K562 (cell line): ENCODE data around the gene MYOM3. TPM values are rescaled to one million over a fixed set of nuclear protein-coding genes. Genes with fewer than 3 reads are reported as not detected.

ENCODE experiments used
- ARID3A ChIP-seq: IDR thresholded peaks from 2 replicates; pipeline ENCODE4 v1.6.1; 2012; ENCODE audit warnings: low read depth, low read length, improper control_type of control experiment, borderline replicate concordance
- CBX2 ChIP-seq: fragments of 200-600 bp; sonication (generic); IDR thresholded peaks from one replicate; pipeline ENCODE4 v1.6.1; 2012; ENCODE audit warnings: mild to moderate bottlenecking, low read length, inconsistent platforms; ENCODE audit not compliant: insufficient read depth, poor library complexity, severe bottlenecking
- CREM ChIP-seq: IDR thresholded peaks from 2 replicates; pipeline ENCODE4 v1.6.1; 2014; ENCODE audit warnings: antibody characterized with exemption, low read depth
- DEAF1 ChIP-seq: fragments of 450-650 bp; formaldehyde crosslinking; IDR thresholded peaks from 2 replicates; pipeline ENCODE4 v1.4.0; 2020; ENCODE audit warnings: mild to moderate bottlenecking, moderate library complexity
- MED1 ChIP-seq: sonication (generic); formaldehyde crosslinking; IDR thresholded peaks from 2 replicates; pipeline ENCODE4 v1.8.1; 2023; ENCODE audit warnings: missing genetic modification reagents, borderline replicate concordance
- MLLT1 ChIP-seq, 2 experiments: fragments of 450-650 bp; IDR thresholded peaks; 2 replicates each; pipeline ENCODE4 v1.6.1; 2016
- MTA3 ChIP-seq: fragments of 450-650 bp; formaldehyde crosslinking; IDR thresholded peaks from 2 replicates; pipeline ENCODE4 v1.6.1; 2017; ENCODE audit warnings: mild to moderate bottlenecking, borderline replicate concordance
- NCOA6 ChIP-seq: fragments of 450-650 bp; IDR thresholded peaks from 2 replicates; pipeline ENCODE4 v1.6.1; 2017; ENCODE audit warnings: mild to moderate bottlenecking
- NFE2 ChIP-seq: IDR thresholded peaks from 2 replicates; pipeline ENCODE4 v1.6.1; 2014; ENCODE audit warnings: antibody characterized with exemption, low read depth
- SAFB2 ChIP-seq: fragments of 200-400 bp; formaldehyde crosslinking; IDR thresholded peaks from 2 replicates; pipeline ENCODE4 v1.6.1; 2018; ENCODE audit warnings: borderline replicate concordance, low read length, low read depth, moderate library complexity; ENCODE audit not compliant: severe bottlenecking
- SMC3 ChIP-seq: conservative IDR thresholded peaks from 2 replicates; pipeline ENCODE4 v1.6.1; 2011; ENCODE audit warnings: low read depth, low read length, improper control_type of control experiment; ENCODE audit not compliant: insufficient read depth
- SPI1 ChIP-seq: IDR thresholded peaks from 2 replicates; pipeline ENCODE4 v1.6.1; 2011; ENCODE audit warnings: low read depth, low read length, control low read depth, borderline replicate concordance
- TSHZ1 ChIP-seq: fragments of 250-450 bp; sonication (Bioruptor Pico); IDR thresholded peaks from 2 replicates; pipeline ENCODE4 v1.4.0; 2020; ENCODE audit warnings: mild to moderate bottlenecking, moderate library complexity
- ZBTB17 ChIP-seq: fragments of 450-650 bp; formaldehyde crosslinking; IDR thresholded peaks from 2 replicates; pipeline ENCODE4 v1.4.0; 2020; ENCODE audit warnings: mild to moderate bottlenecking
- ZNF146 ChIP-seq: IDR thresholded peaks from one replicate; pipeline ENCODE4 v1.6.1; 2018; ENCODE audit warnings: missing compliant biosample characterization; ENCODE audit not compliant: unreplicated experiment
- ZNF263 ChIP-seq: sonication (generic); formaldehyde crosslinking; IDR thresholded peaks from 2 replicates; pipeline ENCODE4 v1.8.0; 2022; ENCODE audit warnings: mild to moderate bottlenecking, missing genetic modification reagents, borderline replicate concordance
- ZNF436 ChIP-seq: fragments of 250-450, 450-650 bp; sonication (Bioruptor Pico); formaldehyde crosslinking; IDR thresholded peaks from 2 replicates; pipeline ENCODE4 v1.7.0; 2020; ENCODE audit warnings: mild to moderate bottlenecking
- ZNF785 ChIP-seq: fragments of 250-450 bp; sonication (Bioruptor Pico); IDR thresholded peaks from 2 replicates; pipeline ENCODE4 v1.4.0; 2020; ENCODE audit warnings: mild to moderate bottlenecking
- polyA plus RNA-seq, 8 experiments: library from polyadenylated mRNA; depleted of rRNA in 4 of 8; stranded (reverse) in 5 of 8; unstranded in 3 of 8; fragments of >200 nt; fragmentation: Nextera tagmentation in 2 of 8; fragmentation: Illumina TruSeq in 1 of 8; extraction: Ambion mirVana in 2 of 8; extraction: Trizol in 1 of 8; gene quantifications; 2 replicates each; pipeline versions ENCODE4 v1.2.1 to v1.2.3, GENCODE V29; 2011 to 2014; ENCODE audit warnings: inconsistent platforms in 1 of 8, missing spikeins in 1 of 8
- total RNA-seq, 7 experiments: library from RNA; depleted of rRNA in 6 of 7; stranded (reverse); fragments of >200 nt in 6 of 7; fragmentation: Illumina TruSeq in 2 of 7; extraction: Trizol in 2 of 7; gene quantifications; 2 replicates each; pipeline versions ENCODE4 v1.2.1 to v1.2.3, GENCODE V29; 2011 to 2021; ENCODE audit warnings: low replicate concordance in 1 of 7

Gene MYOM3
- total and polyA plus RNA-seq, 9 of the 15 experiments (the other 6 are each of a cell fraction or from before 2014, with no cell fraction given), result 0.01 TPM; not detected in 8

- TF ChIP-seq ZBTB17 (CRISPR knock-in tag), result peak; percentile 34; the same call in 1 of the 2 replicates
- TF ChIP-seq NCOA6, result no peak
- peak in 1 of 2 experiments; percentile 70; a peak in 1 of 4 replicates for TF ChIP-seq MLLT1 (IDR thresholded peaks at IDR 0.05)
- peak; percentile 93 for TF ChIP-seq DEAF1 (CRISPR knock-in tag)
- TF ChIP-seq NFE2, result no peak
- no peak for TF ChIP-seq SAFB2
- TF ChIP-seq ZNF785, result no peak
- TF ChIP-seq ZNF146 (CRISPR knock-in tag), result no peak
- TF ChIP-seq ZNF436 (CRISPR knock-in tag), result no peak
- TF ChIP-seq ZNF263 (CRISPR knock-in tag), result peak; percentile 18; the same call in 1 of the 2 replicates
- TF ChIP-seq CREM, result peak; percentile 60; the same call in 1 of the 2 replicates
- no peak for TF ChIP-seq SPI1
- no peak for TF ChIP-seq TSHZ1 (CRISPR knock-in tag)
- no peak for TF ChIP-seq CBX2
- TF ChIP-seq MTA3, result 0 out of 2 replicates have a peak, but pooled peaks have one; percentile 34
- no peak for TF ChIP-seq MED1 (CRISPR knock-in tag)
- TF ChIP-seq SMC3, result peak; percentile 74
- TF ChIP-seq ARID3A, result no peak
Measured at GRCh38 chr1:24111996-24112779, at the start of gene MYOM3 (continued).
